ENCODE measurements around the gene CCDC88C. TPM values are rescaled to one million over a fixed set of nuclear protein-coding genes. Genes with fewer than 3 reads are reported as not detected.

CCDC88C gene
- total RNA-seq, 4 donors from 2014 or later, result 3.2 to 32.7 (median 11.0) TPM

- no peak for DNase-seq
- H3K4me3 ChIP-seq, result no peak overlapping the region
- intact Hi-C loops (cut with DNase I; ENCODE audit: low total_unique reads), result no loop called here
- no peaks in the 10 kb centered on the region for H3K9me3 ChIP-seq
- TF ChIP-seq CTCF (IDR thresholded peaks at IDR 0.05) (no peak), POLR2A (IDR thresholded peaks at IDR 0.05) (no peak)
- no peaks in the 10 kb centered on the region for H3K27me3 ChIP-seq
- no peaks in the 10 kb centered on the region for H3K36me3 ChIP-seq
- no peaks in the 10 kb centered on the region for H3K4me1 ChIP-seq
- H3K27ac ChIP-seq, result no peak overlapping the region
These were observed 38.7 kb upstream of the CCDC88C start for GRCh38 chr14:91456283-91456682.

- Histone ChIP-seq H3K4me1 (no peaks in the 10 kb centered on the region), H3K27ac (no peak overlapping the region), H3K36me3 (no peaks in the 10 kb centered on the region), H3K9me3 (no peaks in the 10 kb centered on the region), H3K4me3 (no peak overlapping the region), H3K27me3 (no peaks in the 10 kb centered on the region)
- DNase-seq, result no peak
- intact Hi-C loops (cut with DNase I; ENCODE audit: low total_unique reads), result no loop called here
- TF ChIP-seq CTCF (IDR thresholded peaks at IDR 0.05) (no peak), POLR2A (IDR thresholded peaks at IDR 0.05) (no peak)
These were observed 37.0 kb upstream of the CCDC88C start for GRCh38 chr14:91454580-91454979.

- Histone ChIP-seq H3K27me3 (no peaks in the 10 kb centered on the region), H3K27ac (no peak overlapping the region), H3K4me1 (no peaks in the 10 kb centered on the region), H3K4me3 (no peak overlapping the region), H3K9me3 (no peaks in the 10 kb centered on the region), H3K36me3 (no peaks in the 10 kb centered on the region)
- no peak for DNase-seq
- intact Hi-C loops (cut with DNase I; ENCODE audit: low total_unique reads), result no loop called here
- TF ChIP-seq POLR2A (IDR thresholded peaks at IDR 0.05) (no peak), CTCF (IDR thresholded peaks at IDR 0.05) (no peak)
These were observed 36.5 kb upstream of the CCDC88C start for GRCh38 chr14:91454155-91454554.

GRCh38 chr14:91453744-91454143, 36.1 kb upstream of the CCDC88C start:
- H3K4me1 ChIP-seq, result no peaks in the 10 kb centered on the region
- no peak overlapping the region for H3K4me3 ChIP-seq
- H3K9me3 ChIP-seq, result no peaks in the 10 kb centered on the region
- H3K36me3 ChIP-seq, result no peaks in the 10 kb centered on the region
- no peaks in the 10 kb centered on the region for H3K27me3 ChIP-seq
- TF ChIP-seq POLR2A (IDR thresholded peaks at IDR 0.05) (no peak), CTCF (IDR thresholded peaks at IDR 0.05) (no peak)
- intact Hi-C loops (cut with DNase I; ENCODE audit: low total_unique reads), result no loop called here
- H3K27ac ChIP-seq, result no peak overlapping the region
- DNase-seq, result no peak

GRCh38 chr14:91444335-91445020, 26.9 kb upstream of the CCDC88C start:
- no peaks in the 10 kb centered on the region for H3K36me3 ChIP-seq
- no peaks in the 10 kb centered on the region for H3K9me3 ChIP-seq
- DNase-seq, result no peak
- no peaks in the 10 kb centered on the region for H3K27me3 ChIP-seq
- no peak overlapping the region for H3K4me3 ChIP-seq
- intact Hi-C loops (cut with DNase I; ENCODE audit: low total_unique reads), result no loop called here
- TF ChIP-seq CTCF (IDR thresholded peaks at IDR 0.05) (no peak), POLR2A (IDR thresholded peaks at IDR 0.05) (no peak)
- no peak overlapping the region for H3K27ac ChIP-seq
- H3K4me1 ChIP-seq, result no peaks in the 10 kb centered on the region
